Fibroblast of lung (primary cell): ENCODE results near the gene RGS5.

Source experiments
- EZH2 ChIP-seq: IDR thresholded peaks from 2 replicates; pipeline ENCODE4 v1.5.1; 2012; ENCODE audit warnings: low read length, control low read depth, mild to moderate bottlenecking; ENCODE audit errors: missing control alignments
- TF ChIP-seq, protein P1 (sequence below), 2 donors: IDR thresholded peaks in 1 of 2; conservative IDR thresholded peaks in 1 of 2; 1 replicate in 1 of 2; 2 replicates in 1 of 2; pipeline ENCODE4 v1.5.1; 2011 to 2012; ENCODE audit warnings: low read length in 2 of 2, control low read depth in 1 of 2, inconsistent platforms in 1 of 2, low read depth in 1 of 2, mild to moderate bottlenecking in 1 of 2

DNA sequence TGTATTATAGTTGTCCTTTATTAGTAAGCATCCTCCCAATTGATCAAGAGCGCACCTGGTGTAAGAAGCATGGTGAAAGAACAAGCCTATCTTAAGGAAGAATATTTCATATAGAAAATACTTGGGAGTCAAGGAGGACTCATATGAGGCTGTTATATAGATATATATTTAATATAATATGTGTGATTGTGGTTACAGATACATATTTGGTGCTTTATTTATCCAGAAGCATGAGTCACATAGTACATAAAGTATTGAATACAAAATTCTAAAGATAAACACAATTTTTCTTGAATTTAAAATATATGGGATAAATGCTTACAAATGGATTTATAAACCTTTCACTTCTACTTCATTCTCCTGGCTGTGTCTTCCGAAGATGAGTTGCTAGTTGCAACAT lies 60.6 kb downstream of the RGS5 start:
- TF ChIP-seq, protein P1, sequence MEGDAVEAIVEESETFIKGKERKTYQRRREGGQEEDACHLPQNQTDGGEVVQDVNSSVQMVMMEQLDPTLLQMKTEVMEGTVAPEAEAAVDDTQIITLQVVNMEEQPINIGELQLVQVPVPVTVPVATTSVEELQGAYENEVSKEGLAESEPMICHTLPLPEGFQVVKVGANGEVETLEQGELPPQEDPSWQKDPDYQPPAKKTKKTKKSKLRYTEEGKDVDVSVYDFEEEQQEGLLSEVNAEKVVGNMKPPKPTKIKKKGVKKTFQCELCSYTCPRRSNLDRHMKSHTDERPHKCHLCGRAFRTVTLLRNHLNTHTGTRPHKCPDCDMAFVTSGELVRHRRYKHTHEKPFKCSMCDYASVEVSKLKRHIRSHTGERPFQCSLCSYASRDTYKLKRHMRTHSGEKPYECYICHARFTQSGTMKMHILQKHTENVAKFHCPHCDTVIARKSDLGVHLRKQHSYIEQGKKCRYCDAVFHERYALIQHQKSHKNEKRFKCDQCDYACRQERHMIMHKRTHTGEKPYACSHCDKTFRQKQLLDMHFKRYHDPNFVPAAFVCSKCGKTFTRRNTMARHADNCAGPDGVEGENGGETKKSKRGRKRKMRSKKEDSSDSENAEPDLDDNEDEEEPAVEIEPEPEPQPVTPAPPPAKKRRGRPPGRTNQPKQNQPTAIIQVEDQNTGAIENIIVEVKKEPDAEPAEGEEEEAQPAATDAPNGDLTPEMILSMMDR (conservative IDR thresholded peaks at IDR 0.05 in 1 of 2, IDR thresholded peaks at IDR 0.05 in 1 of 2; ENCODE audit: low read depth in 1 of 2, low read length in 2 of 2) = no peak
- TF ChIP-seq EZH2 = no peak
